DMS114 treated with DMSO at 0.1 percent for 48 hours (cell line): ENCODE data around the gene MECP2.

Experiments
- DNase-seq: peaks from one replicate; lab custom pipeline; 2025; ENCODE audit not compliant: unreplicated experiment; lab: John Stamatoyannopoulos, UW

The MECP2 gene

GRCh38 chrX:154064637-154065435, 32.7 kb downstream of the MECP2 start:
- DNase-seq = no peak

GRCh38 chrX:154063234-154063633, 34.3 kb downstream of the MECP2 start:
- DNase-seq = no peak

GRCh38 chrX:154061801-154062200, 35.7 kb downstream of the MECP2 start:
- DNase-seq = no peak

GRCh38 chrX:154059729-154060245, 37.7 kb downstream of the MECP2 start:
- no peak for DNase-seq

- no peak for DNase-seq
Observed at GRCh38 chrX:154059231-154059630, 38.3 kb downstream of the MECP2 start.

- no peak for DNase-seq
Observed at GRCh38 chrX:154058214-154058997, 39.1 kb downstream of the MECP2 start.

GRCh38 chrX:154057791-154058190, 39.7 kb downstream of the MECP2 start:
- no peak for DNase-seq

GRCh38 chrX:154056770-154057241, 40.7 kb downstream of the MECP2 start:
- DNase-seq = no peak

- peak; percentile 1 for DNase-seq
Observed at GRCh38 chrX:154051201-154051810, 46.2 kb downstream of the MECP2 start.

- DNase-seq = no peak
Observed at GRCh38 chrX:154050113-154050495, 47.4 kb downstream of the MECP2 start.

- DNase-seq = no peak
Observed at GRCh38 chrX:154049209-154050112, 48.1 kb downstream of the MECP2 start.

- DNase-seq = no peak
Observed at GRCh38 chrX:154048398-154048797, 49.1 kb downstream of the MECP2 start.

- no peak for DNase-seq
Observed at GRCh38 chrX:154046940-154047610, 50.4 kb downstream of the MECP2 start.

- no peak for DNase-seq
Observed at GRCh38 chrX:154046031-154046781, 51.3 kb downstream of the MECP2 start.

GRCh38 chrX:154044091-154044490, 53.4 kb downstream of the MECP2 start:
- DNase-seq = no peak

- no peak for DNase-seq
Observed at GRCh38 chrX:154043003-154043763, 54.3 kb downstream of the MECP2 start.

- no peak for DNase-seq
Observed at GRCh38 chrX:154040863-154041262, 56.7 kb downstream of the MECP2 start.

- no peak for DNase-seq
Observed at GRCh38 chrX:154040307-154040756, 57.2 kb downstream of the MECP2 start.
